ENCODE measurements around the gene TP63.

DNA sequence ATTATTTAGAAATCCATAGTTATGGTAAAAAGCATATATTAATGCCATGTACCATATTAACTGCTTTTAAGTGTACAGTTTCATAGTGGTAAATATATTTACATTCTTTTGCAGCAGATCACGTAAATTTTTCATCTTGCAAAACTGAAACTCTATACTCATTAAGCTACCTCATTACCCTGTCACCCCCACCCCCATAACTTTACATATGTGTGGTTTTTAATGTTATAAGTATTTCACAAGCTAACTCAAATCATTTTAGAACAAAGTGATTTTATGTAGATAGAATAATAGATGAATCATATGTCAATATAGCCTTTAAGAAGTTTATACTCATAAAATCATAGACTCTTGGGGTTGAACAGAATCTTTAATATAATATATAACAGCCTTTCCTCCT lies 7.1 kb upstream of the TP63 start:
- no peak for TF ChIP-seq EZH2 (IDR thresholded peaks at IDR 0.05; ENCODE audit: borderline replicate concordance, low read depth, low read length, poor library complexity, severe bottlenecking)
- TF ChIP-seq, protein P1, sequence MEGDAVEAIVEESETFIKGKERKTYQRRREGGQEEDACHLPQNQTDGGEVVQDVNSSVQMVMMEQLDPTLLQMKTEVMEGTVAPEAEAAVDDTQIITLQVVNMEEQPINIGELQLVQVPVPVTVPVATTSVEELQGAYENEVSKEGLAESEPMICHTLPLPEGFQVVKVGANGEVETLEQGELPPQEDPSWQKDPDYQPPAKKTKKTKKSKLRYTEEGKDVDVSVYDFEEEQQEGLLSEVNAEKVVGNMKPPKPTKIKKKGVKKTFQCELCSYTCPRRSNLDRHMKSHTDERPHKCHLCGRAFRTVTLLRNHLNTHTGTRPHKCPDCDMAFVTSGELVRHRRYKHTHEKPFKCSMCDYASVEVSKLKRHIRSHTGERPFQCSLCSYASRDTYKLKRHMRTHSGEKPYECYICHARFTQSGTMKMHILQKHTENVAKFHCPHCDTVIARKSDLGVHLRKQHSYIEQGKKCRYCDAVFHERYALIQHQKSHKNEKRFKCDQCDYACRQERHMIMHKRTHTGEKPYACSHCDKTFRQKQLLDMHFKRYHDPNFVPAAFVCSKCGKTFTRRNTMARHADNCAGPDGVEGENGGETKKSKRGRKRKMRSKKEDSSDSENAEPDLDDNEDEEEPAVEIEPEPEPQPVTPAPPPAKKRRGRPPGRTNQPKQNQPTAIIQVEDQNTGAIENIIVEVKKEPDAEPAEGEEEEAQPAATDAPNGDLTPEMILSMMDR (conservative IDR thresholded peaks at IDR 0.05; ENCODE audit: low read depth, low read length): no peak
